Esophagus squamous epithelium (tissue), 4 donors: ENCODE results near the gene TMEM185B.

Experiments used
- POLR2A ChIP-seq, 4 donors: fragments of 450-650 bp; IDR thresholded peaks; one replicate each; pipeline ENCODE4 v1.6.1; 2017; ENCODE audit warnings: antibody characterized with exemption in 4 of 4, mild to moderate bottlenecking in 4 of 4, moderate library complexity in 3 of 4
- TF ChIP-seq, protein P1 (sequence below), 6 experiments: fragments of 450-650 bp in 4 of 6; fragments of 200-600 bp in 2 of 6; sonication (generic) in 2 of 6; IDR thresholded peaks; one replicate each; pipeline ENCODE4 v1.5.1; 2016 to 2019; ENCODE audit warnings: antibody characterized with exemption in 6 of 6, mild to moderate bottlenecking in 4 of 6, moderate library complexity in 4 of 6

DNA sequence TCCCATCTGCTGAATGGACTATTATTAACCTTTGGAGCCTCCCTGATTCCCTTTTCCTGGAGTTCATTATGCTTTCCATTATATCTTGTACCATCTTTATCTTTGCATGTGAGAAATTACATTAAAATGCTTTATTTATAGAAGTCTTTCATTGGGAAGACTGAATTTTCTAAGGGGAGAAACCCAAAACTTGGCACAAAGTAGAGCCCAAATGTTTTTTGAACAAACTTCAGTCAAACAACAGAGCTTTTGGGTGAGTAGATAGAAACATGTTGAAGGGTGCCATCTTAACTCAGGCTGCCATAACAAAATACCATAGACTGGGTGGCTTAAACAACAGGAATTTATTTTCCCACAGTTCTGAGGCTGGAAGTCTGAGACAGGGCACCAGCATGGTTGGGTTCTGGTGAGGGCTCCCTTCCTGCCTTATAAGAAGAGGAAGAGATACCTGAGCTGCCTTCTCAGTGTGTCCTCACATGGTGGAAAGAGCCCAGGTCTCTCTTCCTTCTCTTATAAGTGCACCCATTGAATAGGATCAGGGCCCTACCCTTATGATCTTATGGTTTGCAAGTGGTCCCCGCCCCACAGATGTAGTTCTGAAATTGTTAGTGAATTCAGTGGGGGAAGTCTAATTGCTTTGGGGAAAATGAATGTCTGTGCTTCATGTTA is 48.6 kb upstream of the TMEM185B start:
- TF ChIP-seq, protein P1, sequence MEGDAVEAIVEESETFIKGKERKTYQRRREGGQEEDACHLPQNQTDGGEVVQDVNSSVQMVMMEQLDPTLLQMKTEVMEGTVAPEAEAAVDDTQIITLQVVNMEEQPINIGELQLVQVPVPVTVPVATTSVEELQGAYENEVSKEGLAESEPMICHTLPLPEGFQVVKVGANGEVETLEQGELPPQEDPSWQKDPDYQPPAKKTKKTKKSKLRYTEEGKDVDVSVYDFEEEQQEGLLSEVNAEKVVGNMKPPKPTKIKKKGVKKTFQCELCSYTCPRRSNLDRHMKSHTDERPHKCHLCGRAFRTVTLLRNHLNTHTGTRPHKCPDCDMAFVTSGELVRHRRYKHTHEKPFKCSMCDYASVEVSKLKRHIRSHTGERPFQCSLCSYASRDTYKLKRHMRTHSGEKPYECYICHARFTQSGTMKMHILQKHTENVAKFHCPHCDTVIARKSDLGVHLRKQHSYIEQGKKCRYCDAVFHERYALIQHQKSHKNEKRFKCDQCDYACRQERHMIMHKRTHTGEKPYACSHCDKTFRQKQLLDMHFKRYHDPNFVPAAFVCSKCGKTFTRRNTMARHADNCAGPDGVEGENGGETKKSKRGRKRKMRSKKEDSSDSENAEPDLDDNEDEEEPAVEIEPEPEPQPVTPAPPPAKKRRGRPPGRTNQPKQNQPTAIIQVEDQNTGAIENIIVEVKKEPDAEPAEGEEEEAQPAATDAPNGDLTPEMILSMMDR (IDR thresholded peaks at IDR 0.05), result no peak
- TF ChIP-seq POLR2A (IDR thresholded peaks at IDR 0.05), result no peak
